NCI-H446 treated with DMSO at 0.1 percent for 48 hours (cell line): ENCODE data around the gene TNFRSF21.
"Not testable (repeated sequence)": the region's sequence is repeated elsewhere in the genome, so short reads cannot be mapped to it uniquely, and the experiment has no call there.

Experiments
- DNase-seq: peaks from one replicate; lab custom pipeline; 2025; lab: John Stamatoyannopoulos, UW

The TNFRSF21 gene

GRCh38 chr6:47251396-47251795 is 58.3 kb downstream of the TNFRSF21 start:
- no peak for DNase-seq

GRCh38 chr6:47250302-47250701 is 59.4 kb downstream of the TNFRSF21 start:
- no peak for DNase-seq

- DNase-seq: no peak
Observed at GRCh38 chr6:47248446-47248845, 61.3 kb downstream of the TNFRSF21 start.

- DNase-seq: no peak
Observed at GRCh38 chr6:47247227-47247797, 62.4 kb downstream of the TNFRSF21 start.

GRCh38 chr6:47246551-47246950 is 63.2 kb downstream of the TNFRSF21 start:
- DNase-seq: no peak

- no peak for DNase-seq
Observed at GRCh38 chr6:47245745-47246371, 63.8 kb downstream of the TNFRSF21 start.

- no peak for DNase-seq
Observed at GRCh38 chr6:47242483-47243386, 67.0 kb downstream of the TNFRSF21 start.

GRCh38 chr6:47241742-47242482 is 67.8 kb downstream of the TNFRSF21 start:
- DNase-seq: no peak

- no peak for DNase-seq
Observed at GRCh38 chr6:47240277-47240890, 69.3 kb downstream of the TNFRSF21 start.

- DNase-seq: no peak
Observed at GRCh38 chr6:47239546-47239945, 70.2 kb downstream of the TNFRSF21 start.

- no peak for DNase-seq
Observed at GRCh38 chr6:47238456-47238995, 71.2 kb downstream of the TNFRSF21 start.

GRCh38 chr6:47237196-47237595 is 72.5 kb downstream of the TNFRSF21 start:
- DNase-seq: no peak

- no peak for DNase-seq
Observed at GRCh38 chr6:47235964-47236760, 73.5 kb downstream of the TNFRSF21 start.

- no peak for DNase-seq
Observed at GRCh38 chr6:47235421-47235820, 74.3 kb downstream of the TNFRSF21 start.

- no peak for DNase-seq
Observed at GRCh38 chr6:47234266-47234933, 75.3 kb downstream of the TNFRSF21 start.

- no peak for DNase-seq
Observed at GRCh38 chr6:47231151-47231550, 78.6 kb downstream of the TNFRSF21 start.

- DNase-seq: no peak
Observed at GRCh38 chr6:47230579-47230978, 79.1 kb downstream of the TNFRSF21 start.

GRCh38 chr6:47229255-47229654 is 80.5 kb downstream of the TNFRSF21 start:
- no peak for DNase-seq

GRCh38 chr6:47228093-47228492 is 81.6 kb downstream of the TNFRSF21 start:
- DNase-seq: not testable (repeated sequence)

GRCh38 chr6:47223251-47223650 is 86.5 kb downstream of the TNFRSF21 start:
- DNase-seq: not testable (repeated sequence)
